Right ventricle myocardium superior (tissue), 1 donor: ENCODE data around the gene MAP2K5. TPM values are rescaled to one million over a fixed set of nuclear protein-coding genes. Genes with fewer than 3 reads are reported as not detected.

Experiments
- ATAC-seq: fragments of 200-7000 bp; cut with Tn5 transposase; one replicate; pipeline ENCODE4 v1.9.1; 2020; ENCODE audit warnings: mild to moderate bottlenecking; ENCODE audit not compliant: poor library complexity
- DNase-seq: peaks from one replicate; pipeline ENCODE4 v3.0.0-alpha.2; 2020
- intact Hi-C: fragments of 100-400 bp; cut with DNase I; formaldehyde crosslinking; loops from one replicate; pipeline ENCODE4 v1.11.2; 2022
- total RNA-seq: library from RNA; stranded (reverse); fragmentation: NEBNext Ultra II Directional; extraction: Animal tissue kit (Norgen Biotek cat#: 25700); gene quantifications from one replicate; pipeline ENCODE4 v1.2.1, GENCODE V29; 2021
- donor health status: DM: no; HTN: yes; CAD: no; lungs with severe emphysema.

MAP2K5 gene
- total RNA-seq, 1 donor from 2014 or later = 18.8 TPM

- no peak for DNase-seq
- no peak for ATAC-seq
- intact Hi-C loops = no loop called here
These were observed 220.3 kb downstream of the MAP2K5 start for GRCh38 chr15:67762610-67763368.

GRCh38 chr15:67765701-67766100 lies 223.2 kb downstream of the MAP2K5 start:
- intact Hi-C loops = no loop called here
- DNase-seq (no peak), ATAC-seq (no peak)

- ATAC-seq (no peak), DNase-seq (no peak)
- intact Hi-C loops = no loop called here
These were observed 224.5 kb downstream of the MAP2K5 start for GRCh38 chr15:67766968-67767367.

GRCh38 chr15:67768313-67768977 lies 225.9 kb downstream of the MAP2K5 start:
- DNase-seq (no peak), ATAC-seq (no peak)
- intact Hi-C loops = no loop called here

GRCh38 chr15:67769497-67770357 lies 227.2 kb downstream of the MAP2K5 start:
- intact Hi-C loops = no loop called here
- no peak for ATAC-seq
- no peak for DNase-seq

- ATAC-seq = no peak
- DNase-seq = no peak
- intact Hi-C loops = no loop called here
These were observed 227.8 kb downstream of the MAP2K5 start for GRCh38 chr15:67770358-67770628.

GRCh38 chr15:67771189-67771800 lies 228.8 kb downstream of the MAP2K5 start:
- ATAC-seq = no peak
- intact Hi-C loops = no loop called here
- no peak for DNase-seq

GRCh38 chr15:67774626-67775025 lies 232.1 kb downstream of the MAP2K5 start:
- DNase-seq (no peak), ATAC-seq (no peak)
- intact Hi-C loops = no loop called here

- intact Hi-C loops = no loop called here
- ATAC-seq (no peak), DNase-seq (no peak)
These were observed 232.7 kb downstream of the MAP2K5 start for GRCh38 chr15:67775250-67775649.

- intact Hi-C loops = no loop called here
- no peak for ATAC-seq
- DNase-seq = no peak
These were observed 233.5 kb downstream of the MAP2K5 start for GRCh38 chr15:67775998-67776397.

- DNase-seq = no peak
- intact Hi-C loops = no loop called here
- no peak for ATAC-seq
These were observed 234.1 kb downstream of the MAP2K5 start for GRCh38 chr15:67776600-67776999.

GRCh38 chr15:67777071-67777470 lies 234.6 kb downstream of the MAP2K5 start:
- no peak for ATAC-seq
- DNase-seq = no peak
- intact Hi-C loops = no loop called here

GRCh38 chr15:67777773-67778172 lies 235.3 kb downstream of the MAP2K5 start:
- DNase-seq (no peak), ATAC-seq (no peak)
- intact Hi-C loops = no loop called here

GRCh38 chr15:67778968-67779548 lies 236.6 kb downstream of the MAP2K5 start:
- no peak for ATAC-seq
- intact Hi-C loops = no loop called here

GRCh38 chr15:67779549-67780111 lies 237.1 kb downstream of the MAP2K5 start:
- no peak for DNase-seq
- ATAC-seq = no peak
- intact Hi-C loops = no loop called here

More at GRCh38 chr15:67778968-67779548, 236.6 kb downstream of the MAP2K5 start:
- no peak for DNase-seq

- no peak for DNase-seq
- intact Hi-C loops = no loop called here
- ATAC-seq = no peak
These were observed 238.6 kb downstream of the MAP2K5 start for GRCh38 chr15:67781061-67781460.

- intact Hi-C loops = no loop called here
- no peak for DNase-seq
- no peak for ATAC-seq
These were observed 239.6 kb downstream of the MAP2K5 start for GRCh38 chr15:67781907-67782690.

GRCh38 chr15:67782691-67782991 lies 240.1 kb downstream of the MAP2K5 start:
- intact Hi-C loops = no loop called here
- DNase-seq (no peak), ATAC-seq (no peak)
